GM21367 (cell line): ENCODE data around the gene KREMEN2.

Source experiments
- ATAC-seq: cut with Tn5 transposase; IDR thresholded peaks from one replicate; pipeline ENCODE4 v1.9.1; 2021; ENCODE audit not compliant: unreplicated experiment

Gene KREMEN2

GRCh38 chr16:2976201-2976600 is 12.1 kb downstream of the KREMEN2 start:
- no peak for ATAC-seq

DNA sequence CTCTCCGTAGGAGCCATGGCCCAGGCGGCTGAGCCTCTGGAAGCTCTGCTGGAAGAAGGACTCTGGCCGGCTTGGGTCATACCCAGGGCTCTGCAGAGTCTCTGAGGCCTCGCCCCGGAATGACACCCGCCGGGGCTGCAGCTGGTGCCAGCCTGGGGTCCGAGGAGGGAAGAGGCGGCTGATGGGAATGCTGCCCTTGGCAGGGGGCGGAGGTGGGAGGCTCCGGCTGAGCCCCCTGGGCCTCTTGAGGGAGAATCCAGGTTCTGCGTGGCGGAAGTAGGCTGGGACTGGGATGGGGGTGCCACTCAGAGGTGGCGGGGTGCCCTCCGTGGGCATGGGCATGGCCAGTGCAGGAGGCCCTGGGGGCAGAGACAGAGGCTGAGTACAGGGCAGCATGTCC is 12.6 kb downstream of the KREMEN2 start:
- ATAC-seq = no peak

DNA sequence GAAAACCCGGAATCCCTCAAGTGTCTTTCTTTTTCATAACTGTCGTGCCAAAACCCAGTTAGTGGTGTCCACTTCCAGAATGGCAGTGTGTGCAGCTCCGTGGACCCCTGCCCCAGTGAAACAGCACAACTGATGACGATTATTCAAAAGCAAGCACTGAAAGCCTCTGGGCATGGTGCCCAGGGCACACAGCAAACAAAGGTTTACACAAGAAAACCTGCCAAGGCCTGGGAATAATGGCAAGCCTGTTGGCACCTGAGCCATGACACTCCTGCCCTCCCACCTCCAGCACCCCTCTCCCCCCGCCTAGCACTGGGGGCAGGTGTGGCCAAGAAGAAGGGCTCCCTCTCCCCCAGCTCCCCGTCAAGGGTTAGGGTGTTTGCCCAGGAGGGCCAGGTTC is 13.4 kb downstream of the KREMEN2 start:
- no peak for ATAC-seq

- no peak for ATAC-seq
Measured at GRCh38 chr16:2979669-2980226, 15.7 kb downstream of the KREMEN2 start.

DNA sequence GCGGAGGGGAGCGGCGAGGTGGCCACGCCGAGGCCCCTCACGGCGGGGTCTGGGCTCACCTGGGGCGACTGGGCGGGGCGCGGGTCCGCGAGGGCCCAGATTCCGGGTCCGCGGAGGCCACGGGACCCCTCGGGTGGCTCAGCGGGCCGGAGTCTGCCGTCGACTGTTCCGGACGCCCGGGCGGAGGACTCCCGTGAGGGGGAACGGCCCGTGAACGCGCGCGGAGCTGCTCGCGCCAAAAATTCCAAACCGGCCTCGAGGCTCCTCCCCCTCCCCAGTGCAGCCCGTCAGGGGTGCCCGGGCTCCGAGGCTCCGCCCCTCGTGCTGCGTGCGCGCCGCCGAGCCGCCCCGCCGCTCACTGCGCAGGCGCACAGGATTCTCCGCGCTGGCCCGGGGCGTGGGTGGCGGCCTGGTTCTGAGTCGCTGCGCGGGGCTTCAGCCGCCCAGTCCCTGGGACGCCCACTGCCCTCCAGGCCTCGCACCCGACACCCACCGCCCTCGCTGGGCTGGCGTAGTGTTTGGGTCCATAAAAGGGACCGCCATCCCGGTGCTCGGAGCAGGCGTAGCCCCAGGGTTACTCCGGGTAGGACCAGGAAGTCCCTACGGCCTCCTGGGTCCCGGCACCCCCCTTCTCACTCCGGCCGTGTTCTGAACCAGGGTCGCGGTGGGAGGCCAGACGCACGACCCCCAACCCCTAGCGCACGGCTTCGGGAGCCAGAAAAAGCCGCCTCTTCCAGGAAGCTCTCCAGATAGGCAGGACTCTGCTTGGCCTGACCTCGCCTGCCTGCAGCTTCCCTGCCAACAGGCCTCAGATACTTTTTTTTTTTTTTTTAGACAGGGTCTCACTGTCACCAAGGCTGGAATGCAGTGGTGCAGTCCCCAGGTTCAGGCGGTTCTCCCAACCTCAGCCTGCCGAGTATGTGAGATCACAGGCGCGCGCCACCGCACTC is 16.4 kb downstream of the KREMEN2 start, which contains the start of gene PKMYT1:
Gene PKMYT1 (minus strand): TSS at position 220 of the 950 bp plus-strand sequence. CDS start 789 bp downstream, outside the sequence.
- ATAC-seq = peak; percentile 57

DNA sequence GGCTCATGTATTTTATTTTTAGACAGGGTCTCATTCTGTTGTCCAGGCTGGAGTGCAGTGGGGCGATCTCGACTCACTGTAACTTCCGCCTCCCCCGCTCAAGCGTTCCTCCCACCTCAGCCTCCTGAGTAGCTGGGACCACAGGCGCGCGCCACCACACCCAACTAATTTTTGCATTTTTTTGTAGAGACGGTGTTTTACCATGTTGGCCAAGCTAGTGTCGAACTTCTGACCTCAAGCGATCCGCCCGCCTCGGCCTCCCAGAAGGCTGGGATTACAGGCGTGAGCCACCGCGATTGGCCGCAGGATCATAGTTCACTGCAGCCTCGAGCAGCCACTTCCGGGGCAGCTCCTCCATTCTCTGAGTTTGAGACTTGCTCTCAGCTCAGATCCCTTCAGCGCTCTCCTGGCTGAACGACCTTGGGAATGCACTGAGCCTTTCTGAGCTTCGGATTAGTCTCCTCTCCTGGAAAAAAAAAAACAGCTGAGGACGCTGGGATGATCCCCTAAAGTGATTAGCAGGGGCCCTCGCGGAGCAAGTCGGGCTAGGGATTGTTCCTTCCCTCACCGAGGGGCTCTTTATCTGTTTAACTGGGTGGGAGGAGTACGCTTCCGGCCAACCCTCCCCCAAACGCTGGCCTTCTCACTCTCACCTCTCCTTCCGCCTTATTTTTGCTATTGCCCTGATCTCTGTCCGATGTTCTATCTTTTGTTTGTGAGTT is 17.3 kb downstream of the KREMEN2 start:
- no peak for ATAC-seq

DNA sequence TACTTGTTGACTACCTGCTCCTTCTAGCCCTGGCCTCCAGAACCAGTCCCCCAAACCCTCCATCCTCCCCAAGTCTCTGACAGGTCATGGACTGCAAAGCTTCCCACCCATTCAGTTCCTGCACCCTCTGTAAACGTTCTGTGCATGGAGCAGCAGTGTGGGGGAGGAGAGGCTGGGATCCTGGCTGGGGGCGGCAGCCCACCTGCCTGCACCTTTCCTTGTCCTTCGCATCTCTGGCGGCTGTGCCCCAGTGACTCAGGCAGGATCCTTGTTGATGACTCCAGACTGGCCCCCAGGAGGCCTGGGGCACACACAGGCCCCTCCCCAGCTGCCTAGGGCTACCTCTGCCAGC is 17.8 kb downstream of the KREMEN2 start:
- no peak for ATAC-seq

GRCh38 chr16:2982402-2982801 is 18.3 kb downstream of the KREMEN2 start:
- ATAC-seq = no peak

GRCh38 chr16:2983706-2984136 is 19.6 kb downstream of the KREMEN2 start:
- ATAC-seq = no peak

GRCh38 chr16:2985462-2985861 is 21.4 kb downstream of the KREMEN2 start:
- ATAC-seq = no peak

DNA sequence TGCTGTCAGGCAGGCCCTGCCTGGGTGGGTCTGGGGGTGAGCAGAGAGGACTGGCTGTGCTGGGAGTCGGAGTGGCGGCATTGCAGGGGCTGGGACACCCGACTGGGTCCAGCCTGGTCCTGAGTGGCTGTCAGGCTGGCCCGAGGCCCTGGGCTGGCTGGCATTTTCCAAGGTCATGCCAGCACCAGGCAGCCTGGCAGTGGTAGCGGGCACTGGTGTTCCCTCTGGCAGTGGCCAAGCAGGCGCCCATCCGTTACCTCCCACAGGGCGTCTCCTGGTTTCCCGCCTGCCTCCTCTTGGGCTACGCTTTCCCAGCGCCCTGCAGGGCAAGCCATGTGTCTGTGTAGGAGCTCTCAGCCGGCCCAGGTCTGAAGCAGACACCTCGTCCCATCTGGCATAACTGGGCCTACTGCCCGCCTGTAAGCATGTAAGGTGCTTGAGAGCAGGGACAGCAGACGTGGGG is 21.8 kb downstream of the KREMEN2 start:
- ATAC-seq = no peak

DNA sequence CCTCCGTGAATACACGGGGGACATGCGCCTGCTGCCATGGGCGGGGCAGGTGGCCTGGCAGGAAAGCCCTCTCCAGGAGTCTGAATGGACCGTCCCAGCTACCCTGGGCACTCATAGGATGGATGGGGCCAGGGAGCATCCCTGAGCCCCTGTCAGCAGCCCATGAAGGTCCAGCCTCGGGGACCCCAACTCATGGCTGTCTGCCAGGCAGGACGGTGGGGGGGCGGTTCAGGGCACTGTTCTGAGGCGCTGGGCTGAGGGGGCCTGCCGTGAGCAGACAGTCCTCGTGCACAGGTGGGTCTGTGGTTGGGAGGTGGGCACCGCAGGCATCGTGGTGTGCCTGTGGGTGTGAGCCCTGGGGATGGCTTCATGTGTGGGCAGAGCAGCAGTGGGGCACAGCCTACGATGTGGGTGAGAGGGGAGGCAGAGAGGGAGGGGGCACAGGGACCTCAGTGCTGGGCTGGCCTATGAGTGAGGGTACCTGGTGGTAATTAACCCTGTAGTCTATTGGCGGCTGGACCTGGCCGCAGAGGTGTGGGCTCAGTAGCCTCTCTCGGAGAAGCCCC is 22.6 kb downstream of the KREMEN2 start:
- no peak for ATAC-seq

GRCh38 chr16:2987286-2987685 is 23.2 kb downstream of the KREMEN2 start:
- no peak for ATAC-seq

GRCh38 chr16:2987833-2988232 is 23.8 kb downstream of the KREMEN2 start:
- no peak for ATAC-seq

GRCh38 chr16:2988590-2989099 is 24.6 kb downstream of the KREMEN2 start:
- no peak for ATAC-seq

- no peak for ATAC-seq
Measured at GRCh38 chr16:2990891-2991290, 26.8 kb downstream of the KREMEN2 start.

DNA sequence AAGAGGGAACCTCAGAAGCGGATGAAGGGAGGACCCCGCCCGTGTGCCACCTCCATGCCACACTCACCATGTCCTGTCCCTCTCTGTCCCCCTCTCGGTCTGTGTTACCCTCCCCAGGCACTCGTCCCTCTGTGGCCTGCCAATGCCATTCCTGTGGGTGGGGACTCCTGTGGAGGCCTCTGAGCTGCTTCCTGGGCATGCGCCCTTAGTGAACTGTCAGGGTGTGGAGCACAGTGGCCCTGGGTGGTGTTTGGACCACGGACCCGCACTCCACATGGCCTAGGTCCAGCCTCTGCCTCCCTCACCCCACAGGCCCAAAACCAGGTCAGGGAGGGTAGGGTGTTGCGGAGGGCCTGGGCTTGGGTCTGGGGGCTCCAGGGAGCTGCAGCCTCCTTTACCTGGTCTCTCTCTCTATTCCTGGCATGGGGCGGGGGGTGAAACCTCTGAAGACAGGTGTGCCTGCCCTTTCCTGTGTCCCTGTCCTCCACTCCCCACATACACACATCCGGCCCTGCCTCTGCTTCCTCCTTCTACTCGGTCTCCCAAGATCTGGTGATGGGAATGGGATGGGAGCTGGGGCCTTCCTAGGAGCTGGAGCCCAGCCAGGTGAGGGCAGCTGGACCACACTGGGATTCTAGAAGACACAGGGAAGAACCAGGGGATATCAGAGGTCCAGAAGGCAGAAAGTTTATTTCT is 27.6 kb downstream of the KREMEN2 start:
- ATAC-seq = no peak

DNA sequence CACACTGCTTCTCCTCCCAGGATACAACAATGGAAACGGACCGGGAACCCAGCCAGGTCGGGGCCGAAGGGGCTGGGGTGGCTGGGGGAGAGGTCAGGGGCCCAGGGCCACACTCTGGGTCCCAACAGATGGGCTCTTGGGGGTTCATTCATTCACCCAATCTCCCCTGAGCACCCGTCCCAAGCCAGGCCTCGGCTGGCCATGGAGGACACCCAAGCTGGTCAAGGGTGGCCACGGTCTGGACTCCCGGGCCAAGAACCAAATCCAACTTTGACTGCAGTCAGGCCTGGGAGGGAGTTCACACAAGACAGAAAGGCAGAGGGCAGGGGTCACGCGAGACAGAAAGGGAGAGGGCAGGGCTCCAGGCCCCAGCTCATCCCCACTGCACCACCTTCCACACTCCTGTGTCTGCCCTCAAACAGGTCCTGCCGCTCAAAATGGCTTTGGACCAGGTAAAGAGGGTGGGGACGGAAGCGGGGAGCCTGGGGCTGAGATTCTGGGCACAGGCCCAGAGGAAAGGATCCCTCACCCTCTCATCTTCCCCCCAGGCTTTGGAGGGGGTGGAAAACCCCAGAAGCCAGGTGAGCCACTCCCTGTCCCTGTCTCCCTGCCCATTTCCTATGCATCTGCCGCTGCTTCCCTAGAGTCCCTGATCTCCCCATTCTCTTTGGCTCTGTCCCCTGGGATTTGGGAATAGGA is 28.5 kb downstream of the KREMEN2 start:
- no peak for ATAC-seq

GRCh38 chr16:2996298-2996697 is 32.2 kb downstream of the KREMEN2 start:
- no peak for ATAC-seq

DNA sequence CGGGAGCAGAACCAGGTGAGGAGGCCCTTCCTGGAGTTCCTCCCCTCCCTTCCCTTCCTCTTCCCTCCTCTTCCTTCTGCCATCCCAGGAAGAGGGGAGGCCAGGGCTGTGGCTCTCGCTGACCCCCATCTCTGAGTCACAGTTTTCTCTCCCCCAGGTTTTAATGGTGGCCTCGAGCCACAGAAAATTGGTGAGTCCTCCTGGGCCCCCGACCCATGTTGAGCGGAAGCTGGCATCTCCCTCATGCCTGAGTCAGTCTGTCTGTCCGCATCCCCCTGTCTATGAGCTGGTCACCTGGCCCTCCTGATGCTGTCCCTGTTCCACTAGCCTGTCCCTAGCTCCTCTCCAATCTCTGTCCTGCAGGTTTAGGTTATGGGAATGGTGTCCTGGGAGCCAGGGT is 35.9 kb downstream of the KREMEN2 start:
- no peak for ATAC-seq
